ENCODE measurements around the gene SAFB.

DNA sequence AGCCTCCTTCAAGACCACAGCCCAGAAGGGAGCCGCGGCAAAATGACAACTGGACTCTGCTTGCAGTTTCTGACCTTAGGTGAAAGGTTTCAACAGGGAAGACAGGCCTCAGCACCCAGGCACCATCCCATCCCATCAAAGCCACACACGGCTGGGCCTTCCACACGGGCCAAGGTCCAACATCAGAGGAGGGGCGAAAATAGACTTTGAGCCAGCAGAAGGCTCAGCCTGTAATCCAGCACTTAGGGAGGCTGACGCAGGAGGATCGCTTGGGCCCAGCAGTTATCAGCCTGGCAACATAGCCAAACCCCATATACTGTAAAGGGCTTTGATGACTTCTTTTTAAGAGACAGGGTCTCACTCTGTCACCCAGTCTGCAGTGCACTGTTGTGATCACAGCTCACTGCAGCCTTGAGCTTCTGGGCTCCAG, 28.3 kb upstream of the SAFB start:
- TF ChIP-seq, protein P1, sequence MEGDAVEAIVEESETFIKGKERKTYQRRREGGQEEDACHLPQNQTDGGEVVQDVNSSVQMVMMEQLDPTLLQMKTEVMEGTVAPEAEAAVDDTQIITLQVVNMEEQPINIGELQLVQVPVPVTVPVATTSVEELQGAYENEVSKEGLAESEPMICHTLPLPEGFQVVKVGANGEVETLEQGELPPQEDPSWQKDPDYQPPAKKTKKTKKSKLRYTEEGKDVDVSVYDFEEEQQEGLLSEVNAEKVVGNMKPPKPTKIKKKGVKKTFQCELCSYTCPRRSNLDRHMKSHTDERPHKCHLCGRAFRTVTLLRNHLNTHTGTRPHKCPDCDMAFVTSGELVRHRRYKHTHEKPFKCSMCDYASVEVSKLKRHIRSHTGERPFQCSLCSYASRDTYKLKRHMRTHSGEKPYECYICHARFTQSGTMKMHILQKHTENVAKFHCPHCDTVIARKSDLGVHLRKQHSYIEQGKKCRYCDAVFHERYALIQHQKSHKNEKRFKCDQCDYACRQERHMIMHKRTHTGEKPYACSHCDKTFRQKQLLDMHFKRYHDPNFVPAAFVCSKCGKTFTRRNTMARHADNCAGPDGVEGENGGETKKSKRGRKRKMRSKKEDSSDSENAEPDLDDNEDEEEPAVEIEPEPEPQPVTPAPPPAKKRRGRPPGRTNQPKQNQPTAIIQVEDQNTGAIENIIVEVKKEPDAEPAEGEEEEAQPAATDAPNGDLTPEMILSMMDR (conservative IDR thresholded peaks at IDR 0.05), result no peak
- TF ChIP-seq EZH2 (IDR thresholded peaks at IDR 0.05; ENCODE audit: low read depth), result no peak

All from PC-9 (cell line).